CD4-positive, alpha-beta T cell (primary cell): ENCODE results near the gene FAM227B. TPM values are rescaled to one million over a fixed set of nuclear protein-coding genes. Genes with fewer than 3 reads are reported as not detected.

ENCODE experiments used
- ATAC-seq: fragments of 200-7000 bp; cut with Tn5 transposase; one replicate; pipeline ENCODE4 v1.10.0; 2022; ENCODE audit warnings: mild to moderate bottlenecking; ENCODE audit not compliant: poor library complexity
- CTCF ChIA-PET: fragments of 350-600 bp; sonication (Branson Sonifier 250); formaldehyde crosslinking; loops from one replicate; lab custom pipeline; 2021; ENCODE audit warnings: antibody characterized with exemption, inconsistent platforms; lab: Charles Lee
- POLR2A ChIA-PET: fragments of 350-600 bp; sonication (Branson Sonifier 250); formaldehyde crosslinking; loops from one replicate; lab custom pipeline; 2021; ENCODE audit warnings: antibody characterized with exemption, inconsistent platforms; lab: Charles Lee
- DNase-seq, 14 experiments: peaks; one replicate each; pipeline ENCODE4 v3.0.0-alpha.2; 2013 to 2020; ENCODE audit warnings: mixed read lengths in 2 of 14
- H3K27ac ChIP-seq, 2 donors: one replicate each; pipeline versions ENCODE4 v1.5.1 to v1.7.0; 2013; ENCODE audit warnings: low read length in 2 of 2, low read depth in 1 of 2, mild to moderate bottlenecking in 1 of 2
- H3K27me3 ChIP-seq, 2 experiments: 1 replicate in 1 of 2; 2 replicates in 1 of 2; pipeline versions ENCODE4 v1.6.1 to v1.7.0; 2013; ENCODE audit warnings: low read length in 2 of 2, control low read depth in 1 of 2, mild to moderate bottlenecking in 1 of 2, moderate library complexity in 1 of 2; ENCODE audit not compliant: insufficient read depth in 2 of 2, control insufficient read depth in 1 of 2
- H3K36me3 ChIP-seq: one replicate; pipeline ENCODE4 v1.6.1; 2013; ENCODE audit warnings: low read length, control low read depth; ENCODE audit not compliant: insufficient read depth
- H3K4me1 ChIP-seq: one replicate; pipeline ENCODE4 v1.6.1; 2013; ENCODE audit warnings: low read length, control low read depth; ENCODE audit not compliant: insufficient read depth
- H3K4me3 ChIP-seq: one replicate; pipeline ENCODE4 v1.5.1; 2013; ENCODE audit warnings: mild to moderate bottlenecking, low read length, moderate library complexity
- H3K9me3 ChIP-seq, 2 experiments: 1 replicate in 1 of 2; 2 replicates in 1 of 2; pipeline versions ENCODE4 v1.6.1 to v1.7.0; 2013; ENCODE audit warnings: low read length in 2 of 2, mild to moderate bottlenecking in 2 of 2, control low read depth in 1 of 2, moderate library complexity in 1 of 2; ENCODE audit not compliant: control insufficient read depth in 1 of 2, insufficient read depth in 1 of 2
- H3K27ac Mint-ChIP-seq: one replicate; pipeline ENCODE4 v1.8.0; 2020; ENCODE audit warnings: mixed read lengths
- H3K27me3 Mint-ChIP-seq: one replicate; pipeline ENCODE4 v1.8.0; 2021; ENCODE audit warnings: mixed read lengths
- H3K36me3 Mint-ChIP-seq: one replicate; pipeline ENCODE4 v1.8.0; 2021; ENCODE audit warnings: low read depth, mixed read lengths
- H3K4me1 Mint-ChIP-seq: one replicate; pipeline ENCODE4 v1.8.0; 2021; ENCODE audit warnings: low read depth, mixed read lengths
- H3K4me3 Mint-ChIP-seq: one replicate; pipeline ENCODE4 v1.8.0; 2020; ENCODE audit warnings: mild to moderate bottlenecking, mixed read lengths
- H3K9me3 Mint-ChIP-seq: one replicate; pipeline ENCODE4 v1.8.0; 2020; ENCODE audit warnings: mixed read lengths
- CTCF ChIP-seq: fragments of 200-600 bp; IDR thresholded peaks from one replicate; pipeline ENCODE4 v1.8.0; 2022; ENCODE audit warnings: antibody characterized with exemption, mild to moderate bottlenecking
- intact Hi-C, 2 experiments: fragments of 100-400 bp; cut with DNase I in 1 of 2; cut with micrococcal nuclease in 1 of 2; formaldehyde crosslinking; loops; one replicate each; pipeline versions ENCODE4 v1.15.1 to v1.9.0; 2023 to 2025; cut with DNase I, micrococcal nuclease
- total RNA-seq, 174 experiments: library from RNA in 2 of 174; stranded (reverse) in 2 of 174; gene quantifications; one replicate each; pipeline ENCODE4 v1.2.3 and lab custom pipeline; 2021 to 2026

The FAM227B gene
- total RNA-seq, 2 experiments from 2014 or later, result 3.0 to 4.4 TPM

GRCh38 chr15:49439678-49440395 lies 180.8 kb downstream of the FAM227B start:
- Histone ChIP-seq H3K27ac (no peak overlapping the region), H3K4me3 (no peak overlapping the region), H3K36me3 (no peaks in the 10 kb centered on the region), H3K9me3 (no peaks in the 10 kb centered on the region), H3K4me1 (no peaks in the 10 kb centered on the region), H3K27me3 (no peaks in the 10 kb centered on the region)
- Mint-ChIP-seq H3K4me3 (no peak overlapping the region), H3K27ac (no peak overlapping the region), H3K9me3 (no peaks in the 10 kb centered on the region), H3K36me3 (no peaks in the 10 kb centered on the region), H3K27me3 (no peaks in the 10 kb centered on the region), H3K4me1 (no peaks in the 10 kb centered on the region)
- ChIA-PET CTCF (no interaction called here), POLR2A (no interaction called here)
- TF ChIP-seq CTCF, result no peak
- DNase-seq (no peak), ATAC-seq (no peak)
- intact Hi-C loops, result no loop called here

DNA sequence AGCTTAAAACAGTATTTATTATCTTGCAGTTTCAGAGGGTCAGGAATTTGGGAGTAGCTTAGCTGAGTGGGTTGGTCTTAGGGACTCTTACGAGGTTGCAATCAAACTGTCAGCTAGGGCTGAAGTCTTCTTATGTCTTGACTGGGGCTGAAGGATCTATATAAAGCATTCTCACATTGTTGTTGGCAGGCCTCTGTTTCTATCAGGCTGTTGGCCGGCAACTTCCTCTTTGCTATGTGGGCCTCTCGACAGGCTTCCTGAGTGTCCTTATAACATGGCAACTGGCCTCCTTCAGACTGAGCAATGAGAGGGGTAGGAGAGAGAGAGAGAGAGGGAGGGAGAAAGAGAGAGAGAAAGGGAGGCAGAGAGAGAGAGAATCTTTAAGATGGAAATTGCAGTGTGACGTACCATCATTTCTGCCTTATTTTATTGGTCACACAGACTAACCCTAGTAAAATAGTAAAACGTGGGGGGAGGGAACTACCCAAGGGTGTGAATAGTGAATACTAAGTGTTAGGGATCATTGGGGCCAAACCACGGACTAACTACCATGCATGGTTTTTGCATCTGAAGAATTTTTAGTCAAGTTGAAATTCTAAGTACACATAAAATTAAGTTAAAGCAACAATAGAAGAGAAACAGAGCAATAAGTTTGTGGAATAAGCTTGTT lies 181.5 kb downstream of the FAM227B start:
- Mint-ChIP-seq H3K36me3 (no peaks in the 10 kb centered on the region), H3K27me3 (no peaks in the 10 kb centered on the region), H3K4me1 (no peaks in the 10 kb centered on the region), H3K27ac (no peak overlapping the region), H3K4me3 (no peak overlapping the region), H3K9me3 (no peaks in the 10 kb centered on the region)
- no peak for ATAC-seq
- CTCF ChIA-PET, result no interaction called here
- Histone ChIP-seq H3K36me3 (no peaks in the 10 kb centered on the region), H3K27ac (no peak overlapping the region), H3K4me1 (no peaks in the 10 kb centered on the region), H3K4me3 (no peak overlapping the region), H3K9me3 (no peaks in the 10 kb centered on the region), H3K27me3 (no peaks in the 10 kb centered on the region)
- POLR2A ChIA-PET, result no interaction called here
- peak in 2 of 14 experiments; percentile 3 to 14 for DNase-seq
- TF ChIP-seq CTCF, result no peak
- intact Hi-C loops, result no loop called here

DNA sequence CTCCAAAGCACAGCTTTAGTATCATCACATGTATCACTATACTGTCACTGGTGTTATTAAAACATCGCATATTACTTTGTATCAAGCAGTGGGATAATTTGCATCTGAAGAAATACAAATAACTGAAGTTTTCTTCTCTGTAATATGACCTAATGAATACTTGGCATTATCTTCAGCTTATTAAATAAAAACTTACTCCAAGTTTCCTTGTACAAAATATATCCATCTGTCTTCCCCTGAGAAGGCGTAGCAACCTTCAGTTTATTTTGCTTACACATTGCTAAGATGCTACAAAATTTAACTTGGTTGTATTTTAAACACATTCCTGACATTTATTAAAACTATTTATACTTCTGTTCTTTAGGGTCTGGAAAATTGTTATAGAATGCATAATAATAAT lies 183.9 kb downstream of the FAM227B start:
- no peak overlapping the region for H3K4me3 Mint-ChIP-seq
- H3K27me3 ChIP-seq, result no peaks in the 10 kb centered on the region
- DNase-seq (no peak), ATAC-seq (no peak)
- H3K4me1 Mint-ChIP-seq, result no peaks in the 10 kb centered on the region
- no peaks in the 10 kb centered on the region for H3K9me3 Mint-ChIP-seq
- intact Hi-C loops, result no loop called here
- H3K36me3 ChIP-seq, result no peaks in the 10 kb centered on the region
- H3K27ac ChIP-seq, result no peak overlapping the region
- CTCF ChIA-PET, result no interaction called here
- no peaks in the 10 kb centered on the region for H3K36me3 Mint-ChIP-seq
- H3K4me1 ChIP-seq, result no peaks in the 10 kb centered on the region
- TF ChIP-seq CTCF, result no peak
- H3K4me3 ChIP-seq, result no peak overlapping the region
- no peaks in the 10 kb centered on the region for H3K9me3 ChIP-seq
- POLR2A ChIA-PET, result no interaction called here
- H3K27me3 Mint-ChIP-seq, result no peaks in the 10 kb centered on the region
- no peak overlapping the region for H3K27ac Mint-ChIP-seq
